GM13977 (cell line): ENCODE data around the gene CASK.

Experiments used
- DNase-seq: peaks from one replicate; pipeline ENCODE4 v3.0.0; 2012; ENCODE audit warnings: low spot score
- in situ Hi-C: fragments of 300-500 bp; cut with MboI; formaldehyde crosslinking; loops from one replicate; pipeline ENCODE4 v1.12.0; 2022; ENCODE audit warnings: low sequenced_read_pairs, low pct_unique_long_range_greater_than_20kb, mixed read lengths, inconsistent platforms; ENCODE audit not compliant: unreplicated experiment
- TF ChIP-seq, protein P1 (sequence below): IDR thresholded peaks from 2 replicates; pipeline ENCODE4 v1.5.1; 2012; ENCODE audit warnings: mild to moderate bottlenecking, control low read depth; ENCODE audit not compliant: insufficient read depth; ENCODE audit errors: extremely low read depth, missing control alignments

CASK gene

GRCh38 chrX:41900321-41900720 is 23.0 kb downstream of the CASK start:
- in situ Hi-C loops = no loop called here
- TF ChIP-seq, protein P1, sequence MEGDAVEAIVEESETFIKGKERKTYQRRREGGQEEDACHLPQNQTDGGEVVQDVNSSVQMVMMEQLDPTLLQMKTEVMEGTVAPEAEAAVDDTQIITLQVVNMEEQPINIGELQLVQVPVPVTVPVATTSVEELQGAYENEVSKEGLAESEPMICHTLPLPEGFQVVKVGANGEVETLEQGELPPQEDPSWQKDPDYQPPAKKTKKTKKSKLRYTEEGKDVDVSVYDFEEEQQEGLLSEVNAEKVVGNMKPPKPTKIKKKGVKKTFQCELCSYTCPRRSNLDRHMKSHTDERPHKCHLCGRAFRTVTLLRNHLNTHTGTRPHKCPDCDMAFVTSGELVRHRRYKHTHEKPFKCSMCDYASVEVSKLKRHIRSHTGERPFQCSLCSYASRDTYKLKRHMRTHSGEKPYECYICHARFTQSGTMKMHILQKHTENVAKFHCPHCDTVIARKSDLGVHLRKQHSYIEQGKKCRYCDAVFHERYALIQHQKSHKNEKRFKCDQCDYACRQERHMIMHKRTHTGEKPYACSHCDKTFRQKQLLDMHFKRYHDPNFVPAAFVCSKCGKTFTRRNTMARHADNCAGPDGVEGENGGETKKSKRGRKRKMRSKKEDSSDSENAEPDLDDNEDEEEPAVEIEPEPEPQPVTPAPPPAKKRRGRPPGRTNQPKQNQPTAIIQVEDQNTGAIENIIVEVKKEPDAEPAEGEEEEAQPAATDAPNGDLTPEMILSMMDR = no peak
- DNase-seq = no peak

DNA sequence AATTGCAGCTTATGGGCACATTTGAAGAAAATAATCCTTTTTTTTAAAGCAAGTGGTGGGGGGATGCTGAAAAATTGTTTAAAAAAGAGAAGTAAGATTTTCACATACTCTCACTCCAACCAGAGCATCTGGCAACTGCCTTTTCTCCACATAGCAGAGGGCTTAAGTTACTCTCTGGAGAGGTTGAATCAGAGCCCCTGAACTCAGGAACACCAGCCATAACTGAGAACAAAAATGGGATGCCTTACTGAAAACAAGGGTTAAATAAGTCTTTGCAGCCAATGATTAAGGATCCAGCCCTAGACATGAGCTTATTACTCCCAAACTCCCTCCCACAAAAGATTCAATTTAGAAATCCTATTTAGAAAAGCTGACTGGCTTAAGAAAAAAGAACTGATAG is 27.5 kb downstream of the CASK start:
- no peak for DNase-seq
- in situ Hi-C loops = no loop called here

GRCh38 chrX:41890026-41890423 is 33.3 kb downstream of the CASK start:
- no peak for DNase-seq
- TF ChIP-seq, protein P1 = no peak
- in situ Hi-C loops = no loop called here

More for the DNA sequence above, 27.5 kb downstream of the CASK start:
- TF ChIP-seq, protein P1 = no peak

- no peak for DNase-seq
- in situ Hi-C loops = no loop called here
- TF ChIP-seq, protein P1 = no peak
These were observed 33.9 kb downstream of the CASK start for GRCh38 chrX:41889317-41890025.

GRCh38 chrX:41887691-41888090 is 35.7 kb downstream of the CASK start:
- no peak for DNase-seq
- TF ChIP-seq, protein P1 = no peak

DNA sequence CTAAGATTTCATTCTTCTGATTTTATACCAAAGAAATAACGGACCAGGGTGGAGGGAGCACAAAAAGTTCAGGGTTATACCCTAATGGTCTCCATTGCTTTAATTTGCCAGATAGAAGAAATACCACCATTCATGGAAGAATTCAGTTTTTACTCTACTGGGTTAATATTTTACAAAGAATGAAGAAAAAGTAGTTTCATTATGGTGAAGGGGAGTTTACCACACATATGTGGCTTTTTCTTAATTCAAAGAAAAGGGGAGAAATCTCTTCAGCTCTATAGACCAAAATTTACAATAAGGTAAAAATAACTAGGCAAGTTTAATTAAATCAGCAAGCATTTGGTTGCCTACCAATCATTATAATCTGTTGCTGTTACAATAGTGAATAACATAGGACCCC is 37.6 kb downstream of the CASK start:
- no peak for DNase-seq
- TF ChIP-seq, protein P1 = no peak
- in situ Hi-C loops = no loop called here

More at GRCh38 chrX:41887691-41888090, 35.7 kb downstream of the CASK start:
- in situ Hi-C loops = no loop called here
